Testis (tissue), 3 donors: ENCODE results near the gene ANKRD11. TPM values are rescaled to one million over a fixed set of nuclear protein-coding genes. Genes with fewer than 3 reads are reported as not detected.
"Not testable (repeated sequence)": the region's sequence is repeated elsewhere in the genome, so short reads cannot be mapped to it uniquely, and the experiment has no call there.

Experiments used
- DNase-seq: peaks from one replicate; pipeline ENCODE4 v3.0.0-alpha.2; 2019
- H3K27ac ChIP-seq, 2 donors: fragments of 200-600 bp; sonication (generic); one replicate each; pipeline ENCODE4 v1.5.1; 2019
- H3K27me3 ChIP-seq: fragments of 200-600 bp; sonication (generic); one replicate; pipeline ENCODE4 v1.5.1; 2019
- H3K36me3 ChIP-seq: fragments of 200-600 bp; sonication (generic); one replicate; pipeline ENCODE4 v1.5.1; 2017; ENCODE audit warnings: low read depth; ENCODE audit errors: missing control alignments
- H3K4me1 ChIP-seq: fragments of 200-600 bp; sonication (generic); one replicate; pipeline ENCODE4 v1.5.1; 2019
- H3K4me3 ChIP-seq, 2 donors: fragments of 200-600 bp; sonication (generic); one replicate each; pipeline ENCODE4 v1.5.1; 2017 to 2019
- H3K9me3 ChIP-seq: fragments of 200-600 bp; sonication (generic); one replicate; pipeline ENCODE4 v1.5.1; 2017
- POLR2A ChIP-seq: fragments of 450-650 bp; IDR thresholded peaks from one replicate; pipeline ENCODE4 v1.6.1; 2017; ENCODE audit warnings: antibody characterized with exemption, mild to moderate bottlenecking, moderate library complexity
- WGBS, 2 donors: methylation state at CpG; one replicate each; pipeline ENCODE4 v1.1.5; 2018; 5-methylcytosine and 5-hydroxymethylcytosine counted together
- intact Hi-C: fragments of 100-400 bp; cut with DNase I; formaldehyde crosslinking; loops from one replicate; pipeline ENCODE4 v1.15.1; 2023; ENCODE audit warnings: low total_unique reads
- polyA plus RNA-seq: library from polyadenylated mRNA; stranded (reverse); fragments of 350-450 nt; fragmentation: Illumina TruSeq; extraction: RNeasy Lipid Tissue Mini Kit (QIAGEN cat#74804); gene quantifications from one replicate; pipeline ENCODE4 v1.2.3, GENCODE V29; 2014; ENCODE audit warnings: low read depth, low replicate concordance; ENCODE audit not compliant: insufficient read depth
- total RNA-seq, 2 donors: library from RNA; depleted of rRNA; stranded (reverse); fragments of >200 nt; gene quantifications; one replicate each; pipeline ENCODE4 v1.2.3, GENCODE V29; 2016
- TF ChIP-seq, protein P1 (sequence below), 3 experiments: fragments of 450-650 bp in 2 of 3; fragments of 200-600 bp in 1 of 3; sonication (generic) in 1 of 3; IDR thresholded peaks; one replicate each; pipeline ENCODE4 v1.5.1; 2016 to 2019; ENCODE audit warnings: antibody characterized with exemption in 3 of 3, mild to moderate bottlenecking in 2 of 3, moderate library complexity in 1 of 3

The ANKRD11 gene
- total and polyA plus RNA-seq, 3 donors from 2014 or later = 49.7 to 187 (median 150) TPM

DNA sequence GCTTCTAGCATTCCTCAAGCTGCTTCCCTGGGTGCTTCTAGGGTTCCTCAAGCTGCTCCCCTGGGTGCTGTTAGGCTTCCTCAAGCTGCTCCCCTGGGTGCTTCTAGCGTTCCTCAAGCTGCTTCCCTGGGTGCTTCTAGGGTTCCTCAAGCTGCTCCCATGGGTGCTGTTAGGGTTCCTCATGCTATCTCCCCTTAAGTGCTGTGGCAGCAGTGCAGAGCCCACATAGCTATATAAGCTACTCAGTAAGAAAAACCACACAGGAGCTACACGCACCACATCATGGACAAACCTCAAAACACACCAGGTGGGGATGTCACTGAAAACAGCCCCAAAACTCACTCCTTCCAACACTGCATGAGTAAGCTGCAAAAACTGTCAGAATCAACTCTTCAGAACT, 35.2 kb downstream of the ANKRD11 start:
- H3K4me3 ChIP-seq = no peak overlapping the region
- intact Hi-C loops = no loop called here
- DNase-seq = no peak
- no peak for TF ChIP-seq POLR2A
- TF ChIP-seq, protein P1, sequence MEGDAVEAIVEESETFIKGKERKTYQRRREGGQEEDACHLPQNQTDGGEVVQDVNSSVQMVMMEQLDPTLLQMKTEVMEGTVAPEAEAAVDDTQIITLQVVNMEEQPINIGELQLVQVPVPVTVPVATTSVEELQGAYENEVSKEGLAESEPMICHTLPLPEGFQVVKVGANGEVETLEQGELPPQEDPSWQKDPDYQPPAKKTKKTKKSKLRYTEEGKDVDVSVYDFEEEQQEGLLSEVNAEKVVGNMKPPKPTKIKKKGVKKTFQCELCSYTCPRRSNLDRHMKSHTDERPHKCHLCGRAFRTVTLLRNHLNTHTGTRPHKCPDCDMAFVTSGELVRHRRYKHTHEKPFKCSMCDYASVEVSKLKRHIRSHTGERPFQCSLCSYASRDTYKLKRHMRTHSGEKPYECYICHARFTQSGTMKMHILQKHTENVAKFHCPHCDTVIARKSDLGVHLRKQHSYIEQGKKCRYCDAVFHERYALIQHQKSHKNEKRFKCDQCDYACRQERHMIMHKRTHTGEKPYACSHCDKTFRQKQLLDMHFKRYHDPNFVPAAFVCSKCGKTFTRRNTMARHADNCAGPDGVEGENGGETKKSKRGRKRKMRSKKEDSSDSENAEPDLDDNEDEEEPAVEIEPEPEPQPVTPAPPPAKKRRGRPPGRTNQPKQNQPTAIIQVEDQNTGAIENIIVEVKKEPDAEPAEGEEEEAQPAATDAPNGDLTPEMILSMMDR (IDR thresholded peaks at IDR 0.05) = no peak
- WGBS, 2 donors = 85 to 100% methylated on average over 2 of the region's 2 CpGs
- H3K27ac ChIP-seq = no peak overlapping the region
- H3K27me3 ChIP-seq = no peaks in the 10 kb centered on the region
- H3K9me3 ChIP-seq = no peaks in the 10 kb centered on the region
- no peaks in the 10 kb centered on the region for H3K36me3 ChIP-seq
- peaks cover 19% of the 10 kb centered on the region for H3K4me1 ChIP-seq

DNA sequence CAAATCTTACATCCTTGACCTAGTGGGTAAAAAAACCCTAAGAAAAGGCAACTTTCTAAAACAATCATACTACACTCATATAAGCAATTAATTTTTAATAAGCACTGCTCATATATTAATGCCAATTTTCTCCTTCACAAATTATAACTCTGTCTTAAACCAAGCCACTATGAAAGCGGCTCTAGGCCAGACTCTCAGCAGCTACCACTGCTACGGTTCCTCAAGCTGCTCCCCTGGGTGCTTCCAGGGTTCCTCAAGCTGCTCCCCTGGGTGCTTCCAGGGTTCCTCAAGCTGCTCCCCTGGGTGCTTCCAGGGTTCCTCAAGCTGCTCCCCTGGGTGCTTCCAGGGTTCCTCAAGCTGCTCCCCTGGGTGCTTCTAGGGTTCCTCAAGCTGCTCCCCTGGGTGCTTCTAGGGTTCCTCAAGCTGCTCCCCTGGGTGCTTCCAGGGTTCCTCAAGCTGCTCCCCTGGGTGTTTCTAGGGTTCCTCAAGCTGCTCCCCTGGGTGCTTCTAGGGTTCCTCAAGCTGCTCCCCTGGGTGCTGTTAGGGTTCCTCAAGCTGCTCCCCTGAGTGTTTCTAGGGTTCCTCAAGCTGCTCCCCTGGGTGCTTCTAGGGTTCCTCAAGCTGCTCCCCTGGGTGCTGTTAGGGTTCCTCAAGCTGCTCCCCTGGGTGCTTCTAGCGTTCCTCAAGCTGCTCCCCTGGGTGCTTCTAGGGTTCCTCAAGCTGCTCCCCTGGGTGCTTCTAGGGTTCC, 35.8 kb downstream of the ANKRD11 start:
- H3K4me3 ChIP-seq, H3K36me3 ChIP-seq, H3K9me3 ChIP-seq, H3K27ac ChIP-seq, intact Hi-C loops, H3K27me3 ChIP-seq, DNase-seq: not testable (repeated sequence)
- 93 to 96% methylated on average over 2 to 3 of the region's 3 CpGs for WGBS, 2 donors
- H3K4me1 ChIP-seq = peaks cover 19% of the 10 kb centered on the region

DNA sequence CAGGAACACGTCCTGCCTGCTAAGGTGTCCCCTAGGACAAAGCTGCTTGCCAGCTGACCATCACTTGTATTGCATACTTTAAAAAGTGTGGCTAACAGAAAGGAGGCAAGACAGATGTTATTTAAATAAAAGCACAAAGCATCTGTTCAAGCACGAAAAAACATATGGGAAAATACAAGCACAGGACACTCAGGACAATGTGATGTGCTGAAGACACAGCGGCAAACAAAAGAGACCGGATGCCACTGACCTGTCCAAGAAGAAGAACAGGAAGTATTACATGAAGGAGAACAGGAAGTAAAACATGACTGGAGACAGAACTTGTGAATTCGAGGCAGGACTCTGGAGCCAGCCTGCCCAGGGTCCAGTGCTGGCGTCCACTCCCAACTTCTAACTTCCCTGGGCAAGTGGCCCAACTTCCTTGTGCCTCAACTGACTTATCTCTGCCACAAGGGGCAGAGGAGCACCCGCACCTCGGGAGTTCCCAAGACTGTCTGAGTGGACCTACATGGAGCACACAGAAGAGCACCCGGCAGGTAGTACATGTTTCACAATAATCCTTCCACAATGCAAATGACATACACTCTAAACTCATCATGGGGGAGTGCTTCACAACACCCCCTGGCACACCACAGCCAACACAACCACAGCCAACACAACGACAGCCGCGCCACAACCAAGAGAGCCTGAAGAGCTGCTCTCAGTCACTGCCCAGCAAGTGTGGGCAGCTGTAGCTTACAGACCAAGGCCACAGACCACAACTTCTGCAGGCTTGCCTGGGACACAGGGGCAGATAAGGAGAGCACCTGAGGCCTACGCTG, 36.6 kb downstream of the ANKRD11 start:
- no peak for TF ChIP-seq POLR2A
- TF ChIP-seq, protein P1 (IDR thresholded peaks at IDR 0.05) = peak in 1 of 3 experiments; percentile 19
- no peaks in the 10 kb centered on the region for H3K36me3 ChIP-seq
- peaks cover 15% of the 10 kb centered on the region for H3K4me1 ChIP-seq
- intact Hi-C loops = no loop called here
- no peaks in the 10 kb centered on the region for H3K27me3 ChIP-seq
- H3K9me3 ChIP-seq = no peaks in the 10 kb centered on the region
- no peak for DNase-seq
- peak overlapping the region; percentile 1 to 20 for H3K27ac ChIP-seq
- WGBS, 2 donors = 53 to 58% methylated on average over 12 to 13 of the region's 13 CpGs
- no peak overlapping the region for H3K4me3 ChIP-seq

DNA sequence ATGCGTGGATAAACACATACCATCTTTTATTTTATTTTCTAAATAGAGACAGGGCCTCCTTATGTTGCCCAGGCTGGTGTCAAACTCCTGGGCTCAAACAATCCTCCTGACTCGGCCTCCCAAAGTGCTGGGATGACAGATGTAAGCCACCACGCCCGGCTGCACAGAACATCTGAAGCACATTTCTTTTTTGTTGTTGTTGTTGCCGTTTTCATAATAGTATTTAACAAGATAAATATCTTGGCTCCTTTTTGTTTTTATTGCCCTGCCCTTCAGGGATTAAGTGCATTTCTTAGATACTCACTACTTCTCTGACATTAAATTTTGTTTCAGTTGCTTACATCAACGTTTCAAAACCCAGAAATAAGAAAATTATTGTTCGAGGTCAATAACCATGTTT, 37.4 kb downstream of the ANKRD11 start:
- WGBS, 2 donors = 58 to 62% methylated on average over 7 of the region's 7 CpGs
- intact Hi-C loops = no loop called here
- H3K27ac ChIP-seq = peak overlapping the region in 1 of 2 donors; percentile 20
- H3K4me3 ChIP-seq = no peak overlapping the region
- H3K9me3 ChIP-seq = no peaks in the 10 kb centered on the region
- H3K4me1 ChIP-seq = peaks cover 14% of the 10 kb centered on the region
- TF ChIP-seq, protein P1 (IDR thresholded peaks at IDR 0.05) = no peak
- no peak for TF ChIP-seq POLR2A
- no peaks in the 10 kb centered on the region for H3K27me3 ChIP-seq
- DNase-seq = no peak
- H3K36me3 ChIP-seq = no peaks in the 10 kb centered on the region

DNA sequence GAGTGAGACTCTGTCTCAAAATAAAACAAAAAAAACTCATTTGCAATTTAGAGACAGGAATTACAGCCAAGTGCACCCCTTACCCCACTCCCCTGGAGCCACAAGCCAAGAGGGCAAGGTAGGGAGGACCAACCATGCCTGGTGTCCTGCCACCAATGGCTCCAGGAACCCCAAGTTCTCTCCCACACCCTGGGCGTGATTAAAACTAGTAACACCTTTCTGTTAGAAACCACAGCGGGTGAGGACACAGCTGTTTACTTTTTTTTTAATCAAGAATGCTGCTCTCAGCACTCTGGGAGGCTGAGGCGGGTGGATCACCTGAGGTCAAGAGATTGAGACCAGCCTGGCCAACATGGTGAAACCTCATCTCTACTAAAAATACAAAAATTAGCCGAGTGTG, 38.1 kb downstream of the ANKRD11 start:
- no peaks in the 10 kb centered on the region for H3K36me3 ChIP-seq
- WGBS, 2 donors = 85% methylated on average over 4 of the region's 4 CpGs
- no peak overlapping the region for H3K4me3 ChIP-seq
- TF ChIP-seq, protein P1 (IDR thresholded peaks at IDR 0.05) = no peak
- no peak for TF ChIP-seq POLR2A
- no peak for DNase-seq
- H3K27me3 ChIP-seq = no peaks in the 10 kb centered on the region
- H3K4me1 ChIP-seq = peaks cover 15% of the 10 kb centered on the region
- H3K9me3 ChIP-seq = no peaks in the 10 kb centered on the region
- intact Hi-C loops = no loop called here
- no peak overlapping the region for H3K27ac ChIP-seq
